ENCODE results near the gene ZBTB6. TPM values are rescaled to one million over a fixed set of nuclear protein-coding genes. Genes with fewer than 3 reads are reported as not detected.
A peak's percentile ranks its signal among the peaks of the same experiment; 100 is the strongest.

Gene ZBTB6
- total and polyA plus RNA-seq, 2 of the 8 experiments (the other 6 are each of a cell fraction or from before 2014, with no cell fraction given), result 2.0 to 10.0 TPM

DNA sequence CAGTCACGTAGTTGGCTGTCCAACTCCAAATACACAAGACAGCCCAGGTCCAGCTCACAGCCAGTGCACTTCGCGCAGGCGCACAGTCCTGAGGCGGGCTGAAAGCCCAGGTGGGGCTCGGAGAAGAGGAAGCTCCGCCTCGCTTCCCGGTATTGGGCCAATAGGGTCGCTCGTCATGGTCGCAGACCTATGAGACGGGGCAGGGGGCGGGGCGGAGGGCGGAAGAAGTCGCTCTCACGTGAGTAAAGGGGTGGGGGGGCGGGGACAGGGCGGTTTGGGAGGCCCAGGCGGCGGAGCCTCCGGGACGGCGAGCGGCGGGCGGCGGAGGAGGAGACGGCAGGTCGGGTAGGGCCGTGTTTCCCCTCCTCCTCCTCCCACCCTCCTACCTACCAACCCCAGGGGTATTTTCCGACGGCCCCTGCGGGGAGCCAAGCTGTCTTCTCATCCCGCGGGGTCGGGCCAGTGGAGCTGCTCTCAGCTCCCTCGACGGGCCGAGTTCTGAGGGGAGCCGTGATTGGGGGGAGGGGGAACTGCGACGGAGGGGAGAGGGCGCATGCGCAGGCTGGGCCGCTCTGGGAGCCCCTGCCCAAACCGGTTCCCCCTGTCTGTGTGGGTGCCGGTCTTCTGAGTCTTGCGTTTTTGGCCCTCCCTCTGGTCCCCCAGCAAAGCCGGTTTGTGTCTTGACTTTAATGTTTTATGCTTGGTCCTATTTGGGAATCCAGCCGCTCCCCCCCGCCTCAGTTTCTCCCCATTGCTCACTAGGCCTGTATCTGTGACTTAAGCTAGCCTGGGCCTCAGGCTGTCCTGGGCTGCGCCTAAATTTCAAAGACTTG lies 27.8 kb upstream of the ZBTB6 start, which contains the start of gene RABGAP1 (continued):
- TF ChIP-seq BACH1 (IDR thresholded peaks at IDR 0.05; ENCODE audit: low read length) (peak; percentile 39; the same call in 1 of the 2 replicates), HDAC6 (IDR thresholded peaks at IDR 0.05; ENCODE audit: low read depth, low read length) (no peak), KDM1A (IDR thresholded peaks at IDR 0.05; ENCODE audit: borderline replicate concordance, low read length) (no peak), EP300 (IDR thresholded peaks at IDR 0.05; ENCODE audit: borderline replicate concordance in 1 of 2, low read depth in 2 of 2, low read length in 2 of 2) (no peak), CHD1 (IDR thresholded peaks at IDR 0.05; ENCODE audit: low read depth, low read length) (no peak), BRCA1 (IDR thresholded peaks at IDR 0.05; ENCODE audit: low read depth, low read length) (no peak)

Data from H1 (cell line).